Hematopoietic multipotent progenitor cell treated with erythropoietin and hydrocortisone succinate and interleukin-3 and kit ligand, for 4 days (in vitro differentiated cells): Measurements from ENCODE around the gene SERF2.

Experiments
- DNase-seq: peaks from one replicate; pipeline ENCODE4 v3.0.0-alpha.2; 2015

SERF2 gene

GRCh38 chr15:43791993-43792760 is at the start of gene SERF2:
TSS of gene SERF2 (plus strand) at chr15:43792320. CDS start at chr15:43792377, 57 bp downstream.
- DNase-seq, result peak; percentile 100

DNA sequence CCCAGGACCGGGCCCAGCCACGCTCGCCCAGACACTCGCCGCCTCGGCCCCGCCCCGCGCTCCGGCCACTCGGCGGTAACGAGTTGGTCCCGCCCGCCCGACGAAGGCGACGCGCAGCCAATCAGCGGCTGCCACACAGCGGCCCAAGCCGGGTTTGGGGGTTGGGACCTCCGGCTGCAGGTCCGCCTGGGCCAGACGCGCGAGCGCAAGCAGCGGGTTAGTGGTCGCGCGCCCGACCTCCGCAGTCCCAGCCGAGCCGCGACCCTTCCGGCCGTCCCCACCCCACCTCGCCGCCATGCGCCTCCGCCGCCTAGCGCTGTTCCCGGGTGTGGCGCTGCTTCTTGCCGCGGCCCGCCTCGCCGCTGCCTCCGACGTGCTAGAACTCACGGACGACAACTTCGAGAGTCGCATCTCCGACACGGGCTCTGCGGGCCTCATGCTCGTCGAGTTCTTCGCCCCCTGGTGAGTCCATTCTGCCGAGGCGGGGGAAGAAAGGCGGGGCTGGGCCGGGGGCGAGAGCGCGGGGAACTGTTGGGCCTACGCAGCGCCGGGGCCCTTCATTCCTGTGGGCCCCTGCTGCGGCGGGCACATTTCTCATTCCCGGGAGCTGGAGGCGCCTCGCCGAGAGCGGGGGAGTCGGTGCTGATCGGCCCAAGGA is 45.7 kb upstream of the SERF2 start, which contains the start of gene PDIA3:
Gene PDIA3, plus strand, starts transcription at position 194 of the 658 bp plus-strand sequence. Its CDS starts 102 bp downstream, at position 296.
- DNase-seq, result peak; percentile 96

- peak; percentile 73 for DNase-seq
Measured at GRCh38 chr15:43746903-43747309, 45.2 kb upstream of the SERF2 start.

DNA sequence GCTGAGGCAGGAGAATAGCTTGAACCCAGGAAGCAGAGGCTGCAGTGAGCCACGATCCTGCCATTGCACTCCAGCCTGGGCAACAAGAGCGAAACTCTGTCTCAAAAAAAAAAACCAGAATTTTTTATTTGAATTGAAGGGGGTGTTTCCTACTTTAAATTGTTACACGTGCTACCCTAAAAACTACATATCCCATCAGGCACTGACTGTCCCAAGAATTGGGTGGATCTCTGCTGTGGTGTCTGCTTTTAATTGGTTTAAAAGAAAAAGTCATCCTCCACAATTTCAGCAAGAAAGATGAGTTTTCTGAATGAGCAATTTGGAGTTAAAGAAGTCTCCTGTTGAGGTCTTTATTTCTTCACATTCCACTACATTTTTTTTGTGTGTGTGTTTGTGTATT is 43.7 kb upstream of the SERF2 start:
- DNase-seq, result peak; percentile 64

DNA sequence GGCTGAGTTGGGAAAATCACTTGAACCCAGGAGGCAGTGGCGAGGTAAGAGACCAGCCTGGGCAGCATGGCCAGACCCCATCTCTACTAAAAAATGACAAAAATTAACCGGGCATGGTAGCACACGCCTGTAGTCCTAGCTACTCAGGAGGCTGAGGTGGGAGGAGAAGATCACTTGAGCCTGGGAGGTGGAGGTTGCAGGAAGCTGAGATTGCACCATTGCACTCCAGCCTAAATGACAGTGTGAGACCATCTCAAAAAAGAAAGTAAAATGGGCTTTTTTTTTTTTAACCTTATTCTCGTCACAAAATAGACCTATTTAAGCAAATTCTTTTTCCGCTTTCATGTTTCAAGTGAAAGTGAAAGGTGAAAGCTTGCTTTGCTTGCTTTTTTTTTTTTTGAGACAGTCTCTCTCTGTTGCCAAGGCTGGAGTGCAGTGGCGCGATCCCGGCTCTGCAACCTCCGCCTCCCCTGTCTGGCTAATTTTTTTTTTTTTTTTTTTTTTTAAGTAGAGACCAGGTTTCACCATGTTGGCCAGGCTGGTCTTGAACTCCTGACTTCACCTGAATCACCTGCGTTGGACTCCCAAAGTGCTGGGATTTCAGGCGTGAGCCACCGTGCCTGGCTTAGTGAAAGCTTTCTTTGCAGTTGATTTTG is 42.3 kb upstream of the SERF2 start:
- DNase-seq, result peak; percentile 15

- no peak for DNase-seq
Measured at GRCh38 chr15:43751885-43752284, 40.2 kb upstream of the SERF2 start.

DNA sequence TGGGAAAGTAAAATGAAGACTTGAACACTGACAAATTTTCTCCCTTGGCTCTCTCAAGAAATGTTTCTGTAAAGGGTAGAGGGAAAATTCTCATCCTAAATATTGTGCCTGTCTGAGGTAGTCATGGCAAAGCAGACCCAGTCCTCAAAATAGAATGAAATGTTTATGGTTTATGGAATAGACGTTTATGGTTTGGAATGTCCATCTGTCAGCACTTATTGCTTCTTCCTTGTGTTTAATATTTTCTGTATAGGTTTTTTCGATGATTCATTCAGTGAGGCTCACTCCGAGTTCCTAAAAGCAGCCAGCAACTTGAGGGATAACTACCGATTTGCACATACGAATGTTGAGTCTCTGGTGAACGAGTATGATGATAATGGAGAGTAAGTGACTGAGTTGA is 29.3 kb upstream of the SERF2 start:
- DNase-seq, result no peak

DNA sequence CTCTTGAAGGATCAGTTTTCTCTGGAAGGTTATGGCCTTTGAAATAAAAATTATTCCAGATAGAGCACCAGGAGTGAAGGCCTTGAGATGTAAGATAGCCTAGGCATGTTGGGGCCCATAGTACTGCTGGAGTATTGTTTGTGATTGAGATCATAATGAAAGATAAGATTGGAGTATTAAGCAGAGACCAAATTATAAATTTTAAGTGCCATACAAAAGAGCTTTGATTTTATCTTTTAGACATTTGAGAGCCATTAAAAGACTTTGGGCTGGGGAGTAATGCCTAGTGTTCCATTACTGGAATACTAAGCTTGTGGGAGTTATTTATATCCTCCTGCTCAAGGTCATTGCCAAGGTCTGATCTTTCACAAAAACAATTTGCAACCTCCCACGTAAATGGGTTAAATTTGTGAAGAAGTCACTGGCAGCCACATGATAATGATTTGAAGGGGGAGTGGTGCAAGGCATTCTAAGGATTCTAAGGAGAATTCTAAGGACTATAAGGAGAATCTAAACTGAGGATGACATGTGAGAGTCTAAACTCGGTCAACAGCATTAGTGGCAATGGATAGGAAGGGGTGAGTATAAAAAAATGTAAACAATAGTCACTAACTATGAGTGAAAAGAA is 28.2 kb upstream of the SERF2 start:
- DNase-seq, result no peak

- peak; percentile 83 for DNase-seq
Measured at GRCh38 chr15:43769584-43770228, 22.4 kb upstream of the SERF2 start.

GRCh38 chr15:43771816-43772215 is 20.3 kb upstream of the SERF2 start:
- no peak for DNase-seq

DNA sequence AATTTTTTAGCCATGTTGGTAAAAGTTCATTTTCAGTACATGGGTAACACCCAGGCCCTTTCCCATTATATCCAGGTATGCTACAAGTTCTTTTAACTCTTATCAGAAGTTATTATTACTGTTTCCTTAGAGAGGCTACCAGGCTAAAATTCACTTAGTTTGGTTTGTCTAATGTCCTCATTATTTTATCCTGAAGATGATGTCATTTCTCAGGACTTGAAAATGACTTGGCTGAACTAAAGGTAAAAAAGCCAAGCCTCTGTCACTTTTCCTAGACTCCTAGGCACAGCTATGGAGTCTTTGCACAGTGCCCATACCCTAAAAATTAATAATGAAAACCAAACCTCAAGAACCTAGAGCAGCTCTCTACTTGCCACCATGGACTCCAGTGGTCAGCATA is 19.5 kb upstream of the SERF2 start:
- no peak for DNase-seq

DNA sequence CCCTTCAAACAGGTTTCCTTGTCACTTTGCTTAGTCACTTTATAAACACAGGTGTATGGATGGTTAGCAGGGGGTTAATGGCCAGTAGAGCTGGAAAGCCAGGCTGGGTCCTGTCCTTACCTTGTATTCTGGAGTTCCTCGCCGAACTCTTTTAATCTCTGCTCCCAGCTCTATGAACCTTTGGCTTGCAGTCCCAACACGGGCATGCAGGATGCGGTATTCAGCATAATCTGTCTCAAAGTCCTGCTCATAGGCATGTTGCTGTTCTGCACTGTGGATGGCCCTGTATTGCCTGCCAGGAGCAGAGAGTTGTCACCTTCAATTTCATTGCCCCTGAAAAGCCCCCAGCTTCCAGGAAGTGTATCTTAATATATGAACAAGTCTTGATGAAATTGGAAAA is 18.1 kb upstream of the SERF2 start:
- DNase-seq, result no peak

GRCh38 chr15:43775411-43775965 is 16.6 kb upstream of the SERF2 start:
- DNase-seq, result peak; percentile 36

- DNase-seq, result no peak
Measured at GRCh38 chr15:43776101-43776717, 15.9 kb upstream of the SERF2 start.

DNA sequence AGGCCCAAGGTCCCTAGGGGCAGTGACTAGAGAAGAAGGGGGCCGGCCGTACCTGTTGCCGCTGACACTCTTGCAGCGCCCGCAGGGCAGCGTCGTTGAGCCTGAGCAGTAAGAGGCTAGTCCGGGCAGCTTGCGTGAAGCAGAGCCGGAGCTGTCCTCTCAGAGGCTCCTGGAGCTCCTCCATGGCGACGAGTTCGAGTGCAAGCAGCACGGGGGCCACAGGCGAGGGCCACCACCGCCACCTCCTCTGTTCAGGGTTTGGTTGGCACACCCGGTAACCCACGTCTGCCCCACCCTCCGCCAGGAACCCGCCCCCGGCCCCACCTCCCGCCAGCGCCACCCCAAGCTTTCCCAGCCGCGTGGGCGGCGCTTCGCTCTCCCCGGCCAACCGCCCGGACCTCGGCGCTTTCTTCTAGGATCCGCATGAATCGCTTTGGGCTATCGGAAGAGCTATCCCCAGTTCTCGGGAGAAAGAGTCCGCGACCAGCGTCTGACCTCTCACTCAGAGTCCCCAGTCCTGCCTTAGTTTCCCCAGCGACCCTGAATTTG is 15.3 kb upstream of the SERF2 start, which contains the start of gene ELL3:
Gene ELL3, minus strand, starts transcription at position 249 of the 549 bp plus-strand sequence. Its CDS starts 65 bp downstream, at position 184.
- DNase-seq, result peak; percentile 94

DNA sequence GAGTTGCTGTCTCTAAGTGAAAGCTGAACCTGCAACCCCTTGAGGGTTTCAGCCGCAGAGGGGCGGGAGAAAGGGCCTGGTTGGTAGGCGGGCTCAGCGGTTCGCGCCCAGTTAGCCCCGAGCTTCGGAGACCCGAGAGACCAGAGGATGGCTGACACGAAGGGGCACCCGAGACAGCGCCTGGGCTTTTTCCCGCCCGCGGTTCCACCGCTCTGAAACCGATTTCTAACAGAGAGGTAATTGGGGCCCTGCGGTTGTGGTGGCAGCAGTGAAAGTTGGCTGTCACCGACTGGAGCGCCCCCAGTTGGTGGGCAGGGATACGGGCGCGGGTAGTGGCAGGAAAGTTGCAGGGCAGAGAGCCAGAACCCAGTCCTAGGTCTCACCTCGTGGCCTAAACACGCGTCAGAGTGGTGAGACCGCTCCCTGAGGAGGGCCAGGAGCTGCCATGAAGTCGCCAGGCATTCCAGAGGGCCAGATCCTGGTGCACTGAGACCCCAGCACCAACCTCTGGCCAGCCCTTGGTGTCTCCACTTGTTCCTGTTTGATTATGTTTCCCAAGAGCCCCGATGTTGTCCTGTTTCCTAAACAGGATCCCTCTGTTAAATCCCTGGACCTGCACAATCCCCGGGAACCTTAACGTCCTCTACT is 14.7 kb upstream of the SERF2 start:
- peak; percentile 95 for DNase-seq

DNA sequence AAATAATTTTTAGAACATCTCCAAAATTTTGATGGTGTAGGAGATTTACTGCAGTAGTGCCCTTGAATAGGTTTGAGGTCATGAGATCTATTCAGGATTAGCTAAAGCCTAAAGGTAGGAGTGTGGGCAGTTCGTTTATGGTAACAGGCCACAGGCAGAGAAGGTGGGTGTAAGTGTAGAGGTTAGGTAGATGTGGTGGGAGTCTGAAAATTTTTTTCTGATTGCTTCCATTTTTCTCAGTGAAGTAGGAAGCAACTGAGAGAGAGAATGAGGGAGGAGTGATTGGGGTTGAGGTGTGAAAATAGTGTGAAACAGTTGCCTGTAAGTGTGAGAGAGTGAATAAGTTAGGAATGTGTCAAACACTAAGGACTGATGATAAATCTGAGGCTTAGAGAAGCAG is 13.1 kb upstream of the SERF2 start:
- no peak for DNase-seq

DNA sequence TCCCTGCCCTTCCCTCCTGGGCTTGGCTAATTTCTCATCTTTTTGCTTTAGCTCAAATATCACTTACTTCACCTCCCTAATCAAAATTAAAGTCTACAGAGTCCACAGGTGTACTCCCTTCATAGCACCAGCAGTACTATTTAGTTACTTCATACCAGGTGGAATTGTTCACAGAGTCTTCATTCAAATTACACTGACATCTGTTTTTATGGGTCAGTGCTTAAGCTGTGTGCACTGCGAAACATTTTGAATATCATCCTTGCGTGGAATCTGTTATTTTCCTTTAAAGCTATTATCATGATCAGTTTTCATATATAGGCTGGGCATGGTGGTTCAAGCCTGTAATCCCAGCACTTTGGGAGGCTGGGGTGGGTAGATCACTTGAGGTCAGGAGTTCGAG is 2.7 kb upstream of the SERF2 start:
- no peak for DNase-seq

DNA sequence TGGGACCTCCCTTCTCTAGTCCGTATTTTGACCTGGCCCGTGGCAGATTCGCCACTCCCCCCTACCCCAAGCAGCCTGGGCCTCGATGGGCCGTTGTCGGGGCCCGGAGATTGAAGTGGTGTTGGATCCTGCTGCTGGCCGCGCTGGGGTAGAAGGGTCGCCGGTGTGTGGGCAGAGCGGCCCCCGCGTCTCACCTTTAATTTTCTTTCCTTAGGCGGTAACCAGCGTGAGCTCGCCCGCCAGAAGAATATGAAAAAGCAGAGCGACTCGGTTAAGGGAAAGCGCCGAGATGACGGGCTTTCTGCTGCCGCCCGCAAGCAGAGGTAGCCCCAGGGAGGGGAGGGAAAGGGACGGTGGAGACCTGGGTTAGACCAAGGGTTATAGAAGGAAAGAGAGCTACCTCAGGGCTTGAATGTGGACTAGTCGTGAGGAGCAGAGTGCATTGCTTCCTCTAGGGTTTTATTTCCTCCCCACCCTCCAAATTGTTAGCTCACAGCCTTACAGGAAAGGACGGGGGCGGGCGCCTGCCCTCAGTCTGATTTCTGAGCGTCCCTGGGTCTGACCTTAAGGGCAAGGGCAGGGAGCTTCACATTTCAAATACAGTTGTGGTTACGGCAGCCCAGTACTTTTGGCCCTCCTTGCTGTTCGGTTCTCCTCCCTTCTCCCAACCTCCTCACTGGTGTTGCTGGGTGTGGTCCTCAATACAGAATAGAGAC is 799 bp downstream of the SERF2 start:
- DNase-seq, result peak; percentile 53

GRCh38 chr15:43793647-43794046 is 1.5 kb downstream of the SERF2 start:
- DNase-seq, result no peak
